Activated T-helper 1 cell treated with Interleukin-2 at 50 U/mL for 16 hours (primary cell): ENCODE data around the gene TEX264.

Source experiments
- DNase-seq: peaks from one replicate; pipeline ENCODE4 v3.0.0-alpha.2; 2020; ENCODE audit warnings: low read depth

The TEX264 gene

DNA sequence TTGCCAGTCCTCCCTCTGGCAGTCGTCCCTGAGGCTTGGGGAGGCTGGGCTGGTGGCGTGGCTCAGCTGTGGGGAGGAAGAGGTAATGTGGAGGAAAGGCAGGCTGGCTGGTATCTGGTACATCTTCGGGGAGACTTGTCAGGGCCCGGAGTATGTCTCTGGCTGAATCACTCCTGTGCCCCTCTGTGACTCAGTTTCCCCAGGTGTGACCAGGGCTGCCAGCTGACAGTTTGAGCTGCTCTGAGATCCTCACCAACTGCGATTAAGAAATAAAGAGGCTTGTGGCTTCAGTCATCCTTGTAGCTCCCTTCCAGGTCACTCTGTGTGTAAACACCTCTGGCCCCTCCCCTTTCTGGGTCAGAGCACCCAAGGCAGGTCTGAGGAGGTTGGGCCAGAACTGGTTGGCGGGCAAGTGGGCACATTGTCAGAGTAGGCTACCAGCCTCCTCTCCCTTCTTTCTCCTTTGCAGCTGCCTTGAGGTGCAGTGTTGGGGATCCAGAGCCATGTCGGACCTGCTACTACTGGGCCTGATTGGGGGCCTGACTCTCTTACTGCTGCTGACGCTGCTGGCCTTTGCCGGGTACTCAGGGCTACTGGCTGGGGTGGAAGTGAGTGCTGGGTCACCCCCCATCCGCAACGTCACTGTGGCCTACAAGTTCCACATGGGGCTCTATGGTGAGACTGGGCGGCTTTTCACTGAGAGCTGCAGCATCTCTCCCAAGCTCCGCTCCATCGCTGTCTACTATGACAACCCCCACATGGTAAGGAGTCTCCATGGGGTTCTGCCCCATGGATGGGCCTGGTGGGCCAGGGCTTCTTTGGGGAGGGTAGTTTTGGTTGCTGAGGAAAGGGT is 3.0 kb downstream of the TEX264 start:
- no peak for DNase-seq

- no peak for DNase-seq
These were observed 4.2 kb downstream of the TEX264 start for GRCh38 chr3:51675201-51675611.

GRCh38 chr3:51676102-51676640 is 5.1 kb downstream of the TEX264 start:
- no peak for DNase-seq

DNA sequence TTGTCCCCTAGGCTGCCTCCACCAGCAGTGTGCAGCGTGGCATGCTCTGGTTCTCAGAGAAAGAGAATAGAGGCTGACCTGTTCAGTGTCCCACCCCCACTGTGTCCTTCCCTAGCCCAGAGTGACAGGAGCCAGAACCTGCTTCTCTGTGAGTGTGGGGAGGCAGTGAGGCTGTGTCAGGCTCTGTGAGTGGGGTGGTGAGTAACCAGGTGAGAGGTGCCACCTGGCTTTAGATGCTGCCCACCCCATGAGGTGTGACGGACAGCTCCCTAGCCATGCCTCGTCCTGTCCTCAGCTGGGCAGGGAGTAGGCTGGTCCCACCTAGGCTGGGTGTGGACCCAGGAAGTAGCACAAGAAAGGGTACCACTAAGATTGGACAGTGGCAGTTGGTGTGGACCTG is 6.3 kb downstream of the TEX264 start:
- no peak for DNase-seq

DNA sequence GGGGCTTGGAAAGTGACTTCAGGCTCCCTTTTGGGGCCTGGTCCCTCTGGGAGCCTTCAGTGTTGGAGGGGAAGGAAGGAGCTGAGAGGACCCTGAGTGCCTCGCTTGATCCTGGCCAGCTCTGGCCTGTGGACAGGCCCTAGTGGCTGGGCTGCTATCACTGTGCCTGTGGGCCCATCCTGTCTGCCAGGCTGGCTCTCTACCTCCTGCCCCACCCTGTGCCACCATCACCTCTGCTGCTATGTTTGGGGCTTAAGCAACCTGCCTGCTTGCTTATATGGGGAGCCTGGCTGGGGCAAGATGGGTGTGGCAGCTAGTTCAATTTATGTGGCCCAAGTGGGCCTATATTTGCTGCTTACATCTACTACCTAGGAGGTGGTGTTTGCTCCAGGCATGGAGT is 7.1 kb downstream of the TEX264 start:
- DNase-seq: no peak

GRCh38 chr3:51678641-51679040 is 7.6 kb downstream of the TEX264 start:
- no peak for DNase-seq

DNA sequence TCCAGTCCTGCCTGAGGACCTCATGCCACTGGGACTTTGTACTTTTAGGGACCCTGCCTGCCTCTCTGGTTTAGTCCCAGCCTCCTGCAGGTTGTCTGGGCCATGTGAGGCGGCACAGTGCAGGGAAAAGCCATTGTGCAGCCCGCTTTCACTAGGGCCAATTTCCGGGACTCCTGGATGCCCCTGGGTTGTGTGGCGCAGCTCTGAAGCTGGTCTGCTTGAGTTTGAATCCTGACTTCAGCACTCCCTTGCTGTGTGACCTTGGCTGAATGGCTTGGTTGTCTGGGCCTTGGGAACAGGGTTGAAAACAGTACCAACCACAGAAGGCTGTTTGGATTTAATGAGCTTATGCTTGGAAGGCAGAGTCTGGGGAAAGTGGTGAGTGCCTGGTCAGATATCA is 8.3 kb downstream of the TEX264 start:
- no peak for DNase-seq

DNA sequence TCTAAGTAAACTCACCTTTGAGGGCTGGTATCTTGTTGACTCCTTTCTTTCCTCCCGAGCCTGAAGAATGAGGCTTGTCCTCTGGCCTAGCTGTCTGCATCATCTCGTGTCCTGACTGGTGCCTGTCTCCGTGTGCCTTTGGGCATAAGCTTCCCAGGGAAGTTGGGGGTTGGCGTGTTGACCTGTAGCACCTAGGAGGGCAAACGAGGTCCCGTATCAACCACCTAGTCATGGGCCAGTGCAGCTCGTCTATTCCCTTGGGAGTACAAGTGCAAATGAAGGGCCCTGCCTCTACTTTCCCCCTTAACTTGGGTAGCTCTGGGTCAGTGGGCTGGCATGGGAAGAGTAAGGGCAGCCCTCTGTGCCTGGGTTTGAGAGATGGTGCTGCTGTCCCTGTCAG is 8.7 kb downstream of the TEX264 start:
- DNase-seq: no peak

- DNase-seq: no peak
These were observed 9.1 kb downstream of the TEX264 start for GRCh38 chr3:51680196-51680595.

DNA sequence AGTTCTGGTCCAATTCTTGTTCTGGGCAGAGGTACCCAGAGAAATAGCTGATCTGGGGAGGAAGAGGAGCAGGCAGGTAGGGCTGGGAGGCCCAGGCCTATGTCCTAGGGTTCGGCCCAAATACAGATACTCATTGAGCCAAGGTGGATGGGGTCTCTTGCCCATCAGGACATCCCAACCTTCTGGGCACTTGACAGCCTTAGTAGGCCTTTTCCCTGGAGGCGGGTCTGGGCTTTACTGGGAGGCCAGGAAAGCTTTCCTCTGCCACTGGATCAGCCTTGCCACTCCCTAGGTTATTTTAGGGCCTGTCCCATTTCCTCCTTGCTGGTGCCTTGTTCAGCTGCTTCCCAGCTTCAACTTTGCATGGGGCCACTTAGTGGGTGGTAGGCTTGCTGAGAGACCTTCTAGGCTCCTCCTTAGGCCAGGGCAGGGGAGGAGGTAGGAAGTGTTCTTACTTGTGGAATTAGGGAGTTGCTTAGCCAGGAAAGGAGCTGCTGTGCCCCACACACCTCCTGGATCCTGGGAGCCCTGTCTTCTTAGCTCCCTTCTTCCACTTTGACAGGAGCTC is 9.7 kb downstream of the TEX264 start:
- no peak for DNase-seq

- peak; percentile 42 for DNase-seq
These were observed 10.4 kb downstream of the TEX264 start for GRCh38 chr3:51681453-51681852.

DNA sequence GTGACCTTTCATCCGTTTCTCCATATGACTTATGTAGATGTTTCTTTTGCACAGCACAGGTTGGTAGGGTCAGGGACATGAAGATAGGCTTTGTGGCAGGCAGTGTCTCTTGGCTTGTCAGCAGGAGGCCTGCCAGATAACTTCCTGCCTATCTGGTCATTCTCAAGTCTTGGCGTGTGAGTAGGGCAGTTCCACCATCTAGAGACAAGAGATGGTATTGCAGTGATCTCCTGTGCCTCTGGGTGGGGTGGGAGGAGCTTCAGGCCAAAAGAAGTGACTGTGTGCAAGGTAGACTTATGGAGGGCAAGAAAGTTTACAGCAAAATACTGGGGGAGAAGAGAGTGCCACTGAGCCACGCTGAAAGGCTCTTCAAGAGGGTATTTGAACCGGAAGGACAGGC is 11.0 kb downstream of the TEX264 start:
- DNase-seq: peak; percentile 49

DNA sequence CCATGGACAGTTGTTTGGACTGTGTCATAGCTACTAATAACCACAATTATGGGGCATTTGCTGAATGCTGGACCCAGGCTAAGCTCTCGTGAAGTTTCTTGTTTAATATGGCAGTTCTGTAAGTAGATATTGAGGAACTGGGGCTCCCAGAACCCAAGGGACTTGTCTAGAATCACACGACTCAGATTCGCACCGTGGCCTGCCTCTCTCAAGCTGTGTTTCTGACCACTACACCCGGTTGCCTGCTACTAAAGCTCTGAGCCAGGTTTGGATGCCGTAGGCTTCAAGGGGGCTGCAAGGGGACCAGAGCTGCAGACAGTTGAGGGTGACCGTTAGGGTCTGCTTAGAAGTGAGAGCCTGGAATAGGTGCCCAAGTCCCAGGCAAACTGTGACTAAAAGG is 11.5 kb downstream of the TEX264 start:
- DNase-seq: no peak

DNA sequence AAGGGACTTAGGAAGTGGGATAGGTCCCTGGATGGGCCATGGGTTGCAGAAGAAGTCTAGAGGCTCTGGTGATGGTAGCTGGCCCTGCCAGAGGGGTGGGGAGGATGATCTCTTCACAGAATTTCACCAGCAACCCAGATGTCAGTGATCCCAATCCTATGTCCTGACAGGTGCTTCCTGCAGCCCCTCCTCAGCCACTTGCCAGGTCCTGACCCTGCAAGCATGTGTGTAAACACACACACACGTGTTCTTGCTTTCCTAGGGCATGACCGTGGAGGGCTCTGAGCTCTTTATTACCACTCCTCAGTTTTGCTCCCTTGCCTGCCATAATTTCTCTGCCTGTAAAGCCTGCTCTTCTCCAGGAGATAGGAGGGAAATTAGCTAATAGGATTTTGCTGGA is 12.5 kb downstream of the TEX264 start:
- no peak for DNase-seq

DNA sequence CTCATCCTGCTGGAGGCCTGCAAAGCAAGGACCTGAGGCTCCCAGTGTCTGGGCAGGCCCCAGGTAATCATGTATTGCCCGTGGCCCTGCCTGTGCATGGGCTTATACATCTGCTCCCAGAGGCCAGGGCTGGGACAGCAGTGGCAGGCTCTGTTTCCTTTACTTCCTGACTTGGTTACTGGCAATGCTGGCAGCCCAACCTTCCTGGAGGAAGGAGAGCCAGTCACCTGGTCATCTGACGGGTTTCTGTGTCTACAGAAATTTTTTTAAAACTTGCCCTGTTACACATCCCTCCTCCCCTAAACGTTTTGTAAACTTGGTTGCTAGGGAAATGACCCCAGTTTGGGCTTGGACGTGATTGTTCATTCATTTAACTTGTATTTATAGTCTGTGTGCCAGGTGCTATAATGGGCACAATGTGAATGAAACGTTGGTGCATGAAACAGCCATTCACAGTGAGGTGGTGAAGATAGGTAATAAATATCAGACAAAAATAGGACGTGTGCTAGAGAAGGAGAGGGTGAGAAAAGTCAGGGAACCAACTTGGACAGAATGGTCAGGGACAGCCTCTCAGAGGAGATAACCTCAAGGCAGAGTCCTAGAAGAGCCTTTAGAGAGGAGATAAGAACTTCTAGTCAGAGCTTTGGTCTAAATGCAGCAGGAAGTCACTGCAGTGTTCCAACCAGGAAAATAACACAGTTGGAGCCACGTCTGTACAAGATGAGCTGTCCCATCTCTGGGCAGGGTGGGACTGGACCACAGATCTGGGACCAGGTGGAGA is 14.1 kb downstream of the TEX264 start:
- no peak for DNase-seq

- DNase-seq: no peak
These were observed 15.0 kb downstream of the TEX264 start for GRCh38 chr3:51686056-51686455.

DNA sequence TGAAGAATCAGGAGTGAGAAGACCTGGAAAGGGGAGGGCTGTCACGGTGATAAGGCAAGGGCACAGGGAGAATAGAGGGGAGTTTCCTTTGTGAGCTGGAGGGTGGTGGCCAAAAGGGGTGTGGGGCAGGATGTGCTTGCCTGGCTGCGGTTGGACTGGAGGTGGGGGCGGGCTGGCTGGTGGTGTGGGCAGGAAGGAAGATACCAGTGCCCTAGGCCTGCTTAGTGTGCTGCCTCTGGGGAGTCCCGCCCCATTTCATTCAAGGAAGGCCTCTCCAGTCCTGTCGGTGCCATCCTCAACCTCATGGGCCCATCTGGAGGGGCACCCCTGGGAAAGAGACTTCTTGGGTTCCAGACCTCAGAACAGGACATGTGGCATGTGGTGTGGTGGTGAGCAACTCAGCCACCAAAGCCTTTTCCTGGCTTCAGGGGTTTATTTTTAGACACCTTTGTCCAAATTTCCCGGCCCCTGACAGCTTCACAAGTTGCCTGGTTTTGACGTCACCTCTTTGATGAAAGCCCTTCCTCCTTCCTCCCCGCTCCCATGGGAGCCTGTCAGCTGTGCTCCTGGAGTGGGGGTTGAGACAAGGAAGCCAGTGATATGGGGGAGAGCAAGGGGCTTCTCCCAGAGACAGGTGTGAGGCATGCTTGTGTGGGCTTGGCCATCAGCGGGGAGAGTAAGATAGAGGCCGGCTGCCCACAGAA is 15.6 kb downstream of the TEX264 start:
- DNase-seq: peak; percentile 78

GRCh38 chr3:51687431-51688205 is 16.6 kb downstream of the TEX264 start:
- DNase-seq: no peak

DNA sequence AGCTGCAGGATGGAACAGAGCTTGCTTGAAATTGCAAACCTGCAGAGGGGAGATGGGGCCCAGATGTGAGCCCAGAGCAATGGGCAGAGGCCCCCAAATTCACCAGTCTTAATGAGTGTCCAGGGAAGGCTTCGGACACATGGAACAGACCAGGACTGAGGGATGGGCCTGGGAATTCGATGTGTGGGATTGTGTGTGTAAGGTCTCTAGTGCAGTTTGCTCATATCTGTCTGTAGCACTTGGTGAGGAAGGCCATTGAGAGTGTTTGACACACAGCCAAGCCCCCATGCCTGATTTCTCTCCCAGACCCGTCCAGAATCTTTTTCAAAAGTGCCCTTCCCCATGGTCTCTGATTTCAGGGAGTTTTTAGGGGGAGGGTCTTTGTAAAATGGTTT is 17.2 kb downstream of the TEX264 start:
- no peak for DNase-seq

DNA sequence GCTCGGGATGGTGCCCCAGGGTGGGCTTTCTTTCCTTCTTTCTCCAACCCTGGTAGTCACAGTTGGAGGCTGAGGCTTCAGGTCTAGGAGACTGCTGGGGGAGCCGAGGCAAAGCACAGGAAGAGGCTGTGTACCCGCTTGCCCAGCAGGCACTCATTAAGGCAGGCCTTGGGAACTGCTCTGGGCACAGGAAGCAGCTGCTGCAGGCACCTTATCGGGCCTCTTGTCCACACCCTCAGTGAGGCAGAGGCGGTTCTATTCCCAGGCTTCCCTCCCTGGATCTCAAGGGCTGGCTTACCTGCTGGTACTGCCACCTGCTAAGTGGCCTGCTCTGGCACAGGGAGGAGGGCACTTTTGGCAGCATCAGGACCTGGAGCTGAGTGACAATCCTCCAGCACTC is 20.0 kb downstream of the TEX264 start:
- DNase-seq: no peak

- no peak for DNase-seq
These were observed 20.9 kb downstream of the TEX264 start for GRCh38 chr3:51691949-51692348.
